Endothelial cell of umbilical vein (primary cell): ENCODE results near the gene CENPP. TPM values are rescaled to one million over a fixed set of nuclear protein-coding genes. Genes with fewer than 3 reads are reported as not detected.

Experiments
- BruUV-seq: library from RNA; stranded (reverse); fragments of 400-500 nt; replicated peaks from 2 replicates; lab custom pipeline; 2021; lab: Mats Ljungman, UMichigan
- CTCF ChIA-PET: fragments of 300-600, 350-600 bp; sonication (Branson Sonifier 250); formaldehyde crosslinking; loops from one replicate; lab custom pipeline; 2021; ENCODE audit warnings: antibody characterized with exemption, inconsistent platforms; lab: Charles Lee
- POLR2A ChIA-PET: fragments of 300-600, 350-600 bp; sonication (Branson Sonifier 250); formaldehyde crosslinking; loops from one replicate; lab custom pipeline; 2021; ENCODE audit warnings: antibody characterized with exemption, inconsistent platforms; lab: Charles Lee
- DNase-seq: peaks from one replicate; pipeline ENCODE4 v3.0.0-alpha.2; 2011; ENCODE audit warnings: low read depth, low spot score
- FAIRE-seq: peaks from 2 replicates; lab custom pipeline; 2011; peaks lifted over from hg19 to GRCh38; lab: Jason Lieb, UNC
- H2AFZ ChIP-seq: 2 replicates; pipeline ENCODE4 v1.6.0; 2012; ENCODE audit warnings: low read depth, low read length, control low read depth, inconsistent platforms
- H3K27ac ChIP-seq: 2 replicates; pipeline ENCODE4 v1.5.1; 2011; ENCODE audit warnings: low read depth, mild to moderate bottlenecking, control low read depth, low read length, moderate library complexity; ENCODE audit not compliant: insufficient read depth
- H3K27me3 ChIP-seq, 2 experiments: 2 replicates each; pipeline versions ENCODE4 v1.6.0 to v1.6.1; 2011; ENCODE audit warnings: low read length in 2 of 2, mixed read lengths in 1 of 2; ENCODE audit not compliant: control insufficient read depth in 2 of 2, insufficient read depth in 2 of 2
- H3K36me3 ChIP-seq, 2 experiments: 2 replicates in 1 of 2; 3 replicates in 1 of 2; pipeline ENCODE4 v1.5.1; 2011; ENCODE audit warnings: low read length in 2 of 2, mild to moderate bottlenecking in 1 of 2, moderate library complexity in 1 of 2; ENCODE audit not compliant: control insufficient read depth in 2 of 2, insufficient read depth in 2 of 2; ENCODE audit errors: extremely low read depth in 1 of 2
- H3K4me1 ChIP-seq: 3 replicates; pipeline ENCODE4 v1.5.1; 2011; ENCODE audit warnings: mild to moderate bottlenecking, low read length; ENCODE audit not compliant: control insufficient read depth, insufficient read depth; ENCODE audit errors: extremely low read depth
- H3K4me2 ChIP-seq: 2 replicates; pipeline ENCODE4 v1.6.1; 2011; ENCODE audit warnings: low read length, control low read depth, mixed read lengths; ENCODE audit not compliant: insufficient read depth
- H3K4me3 ChIP-seq, 3 experiments: fragments of 200-600 bp in 1 of 3; sonication (generic), shearing (Covaris generic) in 1 of 3; replicated peaks in 1 of 3; 2 replicates each; pipeline ENCODE4 v1.5.1; 2011 to 2016; ENCODE audit warnings: control low read depth in 3 of 3, low read length in 3 of 3, mild to moderate bottlenecking in 2 of 3, inconsistent platforms in 1 of 3, low read depth in 1 of 3, moderate library complexity in 1 of 3; ENCODE audit not compliant: insufficient read depth in 1 of 3
- H3K79me2 ChIP-seq: 2 replicates; pipeline ENCODE4 v1.6.0; 2012; ENCODE audit warnings: low read length, inconsistent platforms; ENCODE audit not compliant: control insufficient read depth, insufficient read depth
- H3K9ac ChIP-seq: replicated peaks from 2 replicates; pipeline ENCODE3; 2011; ENCODE audit warnings: low read length, control low read depth; ENCODE audit not compliant: insufficient read depth; ENCODE audit errors: extremely low read depth
- H3K9me1 ChIP-seq: replicated peaks from 3 replicates; pipeline ENCODE4 v1.6.0; 2011; ENCODE audit warnings: mild to moderate bottlenecking, low read length; ENCODE audit not compliant: control insufficient read depth, insufficient read depth; ENCODE audit errors: extremely low read depth
- H3K9me3 ChIP-seq: replicated peaks from 2 replicates; pipeline ENCODE4 v1.5.1; 2012; ENCODE audit warnings: low read length, inconsistent platforms; ENCODE audit not compliant: control insufficient read depth, insufficient read depth
- H4K20me1 ChIP-seq: replicated peaks from 2 replicates; pipeline ENCODE3; 2011; ENCODE audit warnings: mild to moderate bottlenecking, low read length; ENCODE audit not compliant: control insufficient read depth, insufficient read depth; ENCODE audit errors: extremely low read depth
- EZH2 ChIP-seq: IDR thresholded peaks from 2 replicates; pipeline ENCODE4 v1.6.1; 2012; ENCODE audit warnings: borderline replicate concordance, low read depth, mild to moderate bottlenecking, moderate library complexity, low read length, inconsistent platforms; ENCODE audit not compliant: severe bottlenecking
- GATA2 ChIP-seq: IDR thresholded peaks from 2 replicates; pipeline ENCODE4 v1.7.0; 2011; ENCODE audit warnings: low read depth, mild to moderate bottlenecking, moderate library complexity, mixed read lengths, low read length; ENCODE audit not compliant: insufficient read length, insufficient read depth
- JUN ChIP-seq: IDR thresholded peaks from 2 replicates; pipeline ENCODE4 v1.6.1; 2011; ENCODE audit warnings: borderline replicate concordance, low read depth; ENCODE audit not compliant: insufficient read length, insufficient read depth
- MYC ChIP-seq: IDR thresholded peaks from one replicate; pipeline ENCODE4 v1.6.1; 2011; ENCODE audit warnings: mild to moderate bottlenecking, low read depth, low read length
- POLR2A ChIP-seq: IDR thresholded peaks from 2 replicates; pipeline ENCODE4 v1.6.1; 2012; ENCODE audit warnings: low read depth, mild to moderate bottlenecking, control low read depth, low read length
- POLR2AphosphoS5 ChIP-seq: IDR thresholded peaks from 2 replicates; pipeline ENCODE4 v1.6.1; 2012; ENCODE audit warnings: low read depth, mild to moderate bottlenecking, control low read depth, low read length, moderate library complexity; ENCODE audit not compliant: insufficient read depth
- dilution Hi-C: fragments of 300-500 bp; cut with MboI; formaldehyde crosslinking; loops from one replicate; pipeline ENCODE4 v1.15.0; 2019; ENCODE audit warnings: low sequenced_read_pairs; ENCODE audit not compliant: extremely low pct_ligation_motif_present
- intact Hi-C: fragments of 100-400 bp; cut with micrococcal nuclease; formaldehyde crosslinking; loops from one replicate; pipeline ENCODE4 v1.10.0; 2022
- polyA plus RNA-seq, 4 experiments: library from polyadenylated mRNA; depleted of rRNA in 3 of 4; stranded (reverse) in 3 of 4; unstranded in 1 of 4; fragments of >200 nt; gene quantifications; 2 replicates each; pipeline versions ENCODE4 v1.2.1 to v1.2.3, GENCODE V29; 2011 to 2012; ENCODE audit warnings: missing spikeins in 1 of 4
- total RNA-seq: library from RNA; stranded (reverse); gene quantifications from 2 replicates; pipeline ENCODE4 v1.2.3, GENCODE V29; 2021
- TF ChIP-seq, protein P1 (sequence below): IDR thresholded peaks from 2 replicates; pipeline ENCODE4 v1.6.1; 2011; ENCODE audit not compliant: insufficient read depth, insufficient read length
- TF ChIP-seq, protein P2 (sequence below), 2 donors: IDR thresholded peaks; 1 replicate in 1 of 2; 2 replicates in 1 of 2; pipeline ENCODE4 v1.5.1; 2011; ENCODE audit warnings: low read length in 2 of 2, mild to moderate bottlenecking in 2 of 2, moderate library complexity in 2 of 2, control low read depth in 1 of 2, inconsistent platforms in 1 of 2, low read depth in 1 of 2; ENCODE audit not compliant: insufficient read depth in 1 of 2; ENCODE audit errors: extremely low read depth in 1 of 2

CENPP gene
- total and polyA plus RNA-seq, 2 donors (not counting 3 experiments of a cell fraction or from before 2014, with no cell fraction given), result 1.2 to 12.0 TPM

DNA sequence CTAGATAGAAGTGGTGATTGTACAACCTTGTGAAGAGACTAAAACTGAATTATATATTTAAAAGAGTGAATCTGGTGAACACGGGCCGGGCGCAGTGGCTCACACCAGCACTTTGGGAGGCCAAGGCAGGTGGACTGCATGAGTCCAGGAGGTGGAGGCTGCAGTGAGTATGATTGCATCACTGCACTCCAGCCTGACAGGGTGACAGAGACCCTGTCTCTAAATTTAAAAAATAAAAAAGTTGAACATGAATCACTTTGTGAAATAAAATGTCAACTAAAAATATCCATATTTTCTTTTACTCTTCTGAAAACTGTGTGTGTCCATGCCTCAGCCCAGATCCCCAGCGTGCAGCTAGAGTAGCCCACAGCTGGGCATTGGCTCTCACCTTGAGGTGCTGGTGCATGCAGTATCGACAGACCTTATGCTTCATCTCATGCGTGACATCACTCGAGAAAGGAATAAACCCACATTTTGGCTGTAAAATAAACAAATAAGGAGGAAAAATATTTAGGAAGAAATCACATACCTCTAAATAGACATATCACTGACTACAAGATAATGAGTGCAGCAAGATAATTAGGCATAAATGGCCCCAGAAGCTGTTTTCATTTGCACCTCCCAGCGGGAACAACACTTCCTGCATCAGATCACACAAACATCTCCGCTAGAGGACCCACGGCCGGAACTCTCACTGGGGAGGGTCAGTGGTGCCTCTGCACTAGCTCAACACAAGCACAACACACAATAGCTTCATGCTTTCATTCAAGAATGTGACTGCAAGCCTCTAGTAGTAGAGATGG lies 322.1 kb downstream of the CENPP start:
- intact Hi-C loops, result loop anchor here (5.0 kb wide), 1 partner anchor 59 kb away; no protein-coding TSS in a partner anchor
- ChIA-PET POLR2A (no interaction called here), CTCF (interaction anchor here (1.0 kb wide), 1 partner anchor 10 kb away, joined by 3 read pairs; no protein-coding TSS in a partner anchor)
- TF ChIP-seq POLR2AphosphoS5, result no peak
- TF ChIP-seq JUN, result no peak
- TF ChIP-seq GATA2, result no peak
- TF ChIP-seq, protein P1, sequence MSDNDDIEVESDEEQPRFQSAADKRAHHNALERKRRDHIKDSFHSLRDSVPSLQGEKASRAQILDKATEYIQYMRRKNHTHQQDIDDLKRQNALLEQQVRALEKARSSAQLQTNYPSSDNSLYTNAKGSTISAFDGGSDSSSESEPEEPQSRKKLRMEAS, result no peak
- TF ChIP-seq, protein P2, sequence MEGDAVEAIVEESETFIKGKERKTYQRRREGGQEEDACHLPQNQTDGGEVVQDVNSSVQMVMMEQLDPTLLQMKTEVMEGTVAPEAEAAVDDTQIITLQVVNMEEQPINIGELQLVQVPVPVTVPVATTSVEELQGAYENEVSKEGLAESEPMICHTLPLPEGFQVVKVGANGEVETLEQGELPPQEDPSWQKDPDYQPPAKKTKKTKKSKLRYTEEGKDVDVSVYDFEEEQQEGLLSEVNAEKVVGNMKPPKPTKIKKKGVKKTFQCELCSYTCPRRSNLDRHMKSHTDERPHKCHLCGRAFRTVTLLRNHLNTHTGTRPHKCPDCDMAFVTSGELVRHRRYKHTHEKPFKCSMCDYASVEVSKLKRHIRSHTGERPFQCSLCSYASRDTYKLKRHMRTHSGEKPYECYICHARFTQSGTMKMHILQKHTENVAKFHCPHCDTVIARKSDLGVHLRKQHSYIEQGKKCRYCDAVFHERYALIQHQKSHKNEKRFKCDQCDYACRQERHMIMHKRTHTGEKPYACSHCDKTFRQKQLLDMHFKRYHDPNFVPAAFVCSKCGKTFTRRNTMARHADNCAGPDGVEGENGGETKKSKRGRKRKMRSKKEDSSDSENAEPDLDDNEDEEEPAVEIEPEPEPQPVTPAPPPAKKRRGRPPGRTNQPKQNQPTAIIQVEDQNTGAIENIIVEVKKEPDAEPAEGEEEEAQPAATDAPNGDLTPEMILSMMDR (IDR thresholded peaks at IDR 0.05; ENCODE audit: extremely low read depth in 1 of 2, insufficient read depth in 1 of 2, low read depth in 1 of 2, low read length in 2 of 2), result no peak
- TF ChIP-seq MYC, result no peak
- no peak for TF ChIP-seq POLR2A
- TF ChIP-seq EZH2, result no peak
- DNase-seq (no peak), FAIRE-seq (no peak)
- no peak overlapping the region for H3K4me3 ChIP-seq
- no peaks in the 10 kb centered on the region for H3K9me3 ChIP-seq
- BruUV-seq, result no TSS peak
- H3K27ac ChIP-seq, result no peak overlapping the region
- peaks cover 15 to 23% of the 10 kb centered on the region in 2 experiments for H3K36me3 ChIP-seq
- no peak overlapping the region for H3K9ac ChIP-seq
- no peaks in the 10 kb centered on the region for H3K9me1 ChIP-seq
- H2AFZ ChIP-seq, result no peak overlapping the region
- H4K20me1 ChIP-seq, result no peaks in the 10 kb centered on the region
- no peaks in the 10 kb centered on the region for H3K4me1 ChIP-seq
- peaks cover 12% of the 10 kb centered on the region for H3K79me2 ChIP-seq
- dilution Hi-C loops, result no loop called here
- no peak overlapping the region for H3K4me2 ChIP-seq
- no peaks in the 10 kb centered on the region for H3K27me3 ChIP-seq
